ENCODE measurements around the gene SLC35F3.

SLC35F3 gene

GRCh38 chr1:234040446-234041317, 136.2 kb downstream of the SLC35F3 start:
- no peak for DNase-seq (ENCODE audit: low read depth)

- no peak for DNase-seq (ENCODE audit: low read depth)
These were observed 139.6 kb downstream of the SLC35F3 start for GRCh38 chr1:234044079-234044478.

- no peak for DNase-seq (ENCODE audit: low read depth)
These were observed 142.6 kb downstream of the SLC35F3 start for GRCh38 chr1:234047123-234047522.

GRCh38 chr1:234062166-234062565, 157.7 kb downstream of the SLC35F3 start:
- DNase-seq (ENCODE audit: low read depth): no peak

GRCh38 chr1:234065794-234066447, 161.4 kb downstream of the SLC35F3 start:
- DNase-seq (ENCODE audit: low read depth): peak; percentile 54

GRCh38 chr1:234067581-234068337, 163.3 kb downstream of the SLC35F3 start:
- no peak for DNase-seq (ENCODE audit: low read depth)

- DNase-seq (ENCODE audit: low read depth): no peak
These were observed 165.3 kb downstream of the SLC35F3 start for GRCh38 chr1:234069760-234070159.

GRCh38 chr1:234072793-234073192, 168.3 kb downstream of the SLC35F3 start:
- DNase-seq (ENCODE audit: low read depth): no peak

GRCh38 chr1:234078143-234078542, 173.7 kb downstream of the SLC35F3 start:
- DNase-seq (ENCODE audit: low read depth): no peak

- DNase-seq (ENCODE audit: low read depth): no peak
These were observed 175.4 kb downstream of the SLC35F3 start for GRCh38 chr1:234079896-234080295.

- no peak for DNase-seq (ENCODE audit: low read depth)
These were observed 179.0 kb downstream of the SLC35F3 start for GRCh38 chr1:234083460-234083859.

GRCh38 chr1:234089396-234089795, 184.9 kb downstream of the SLC35F3 start:
- no peak for DNase-seq (ENCODE audit: low read depth)

- DNase-seq (ENCODE audit: low read depth): no peak
These were observed 186.0 kb downstream of the SLC35F3 start for GRCh38 chr1:234090212-234091064.

GRCh38 chr1:234091065-234091401, 186.6 kb downstream of the SLC35F3 start:
- no peak for DNase-seq (ENCODE audit: low read depth)

GRCh38 chr1:234091876-234092275, 187.4 kb downstream of the SLC35F3 start:
- DNase-seq (ENCODE audit: low read depth): no peak

- DNase-seq (ENCODE audit: low read depth): no peak
These were observed 188.6 kb downstream of the SLC35F3 start for GRCh38 chr1:234093107-234093506.

GRCh38 chr1:234093741-234094140, 189.3 kb downstream of the SLC35F3 start:
- DNase-seq (ENCODE audit: low read depth): no peak

- DNase-seq (ENCODE audit: low read depth): no peak
These were observed 189.7 kb downstream of the SLC35F3 start for GRCh38 chr1:234094172-234094571.

- no peak for DNase-seq (ENCODE audit: low read depth)
These were observed 191.8 kb downstream of the SLC35F3 start for GRCh38 chr1:234096161-234096770.

GRCh38 chr1:234102583-234102982, 198.1 kb downstream of the SLC35F3 start:
- no peak for DNase-seq (ENCODE audit: low read depth)

GRCh38 chr1:234103198-234103597, 198.7 kb downstream of the SLC35F3 start:
- DNase-seq (ENCODE audit: low read depth): no peak

Measured in activated T-cell treated with anti-CD3 and anti-CD28 coated beads for 24 hours (primary cell).